HEK293T (cell line): ENCODE measurements around the gene GLTPD2.

ENCODE experiments used
- CTCF ChIA-PET: fragments of 350-600 bp; formaldehyde crosslinking; extraction: SDS; loops from one replicate; lab custom pipeline; 2021; ENCODE audit warnings: antibody characterized with exemption, inconsistent platforms; lab: Yijun Ruan, JAX
- POLR2A ChIA-PET: fragments of 350-600 bp; formaldehyde crosslinking; extraction: SDS; loops from one replicate; lab custom pipeline; 2020; ENCODE audit warnings: antibody characterized with exemption, inconsistent platforms; lab: Yijun Ruan, JAX
- DNase-seq: peaks from one replicate; pipeline ENCODE4 v3.0.0; 2012; ENCODE audit warnings: mixed read lengths; ENCODE audit errors: extremely low spot score
- ARNT ChIP-seq: fragments of 450-650 bp; IDR thresholded peaks from 2 replicates; pipeline ENCODE4 v1.6.1; 2017; ENCODE audit warnings: mild to moderate bottlenecking
- BHLHE40 ChIP-seq: fragments of 450-650 bp; IDR thresholded peaks from 2 replicates; pipeline ENCODE4 v1.6.1; 2016; ENCODE audit warnings: mild to moderate bottlenecking, moderate library complexity, borderline replicate concordance
- CTBP1 ChIP-seq: fragments of 450-650 bp; IDR thresholded peaks from 2 replicates; pipeline ENCODE4 v1.6.1; 2016; ENCODE audit warnings: borderline replicate concordance
- ELF4 ChIP-seq: fragments of 450-650 bp; IDR thresholded peaks from 2 replicates; pipeline ENCODE4 v1.6.1; 2017; ENCODE audit warnings: antibody characterized with exemption
- FOXA1 ChIP-seq: fragments of 450-650 bp; IDR thresholded peaks from 2 replicates; pipeline ENCODE4 v1.6.1; 2016; ENCODE audit warnings: mild to moderate bottlenecking
- FOXK2 ChIP-seq: fragments of 450-650 bp; IDR thresholded peaks from 2 replicates; pipeline ENCODE4 v1.6.1; 2016; ENCODE audit warnings: mild to moderate bottlenecking
- FOXM1 ChIP-seq: fragments of 450-650 bp; IDR thresholded peaks from 2 replicates; pipeline ENCODE4 v1.6.1; 2017; ENCODE audit warnings: mild to moderate bottlenecking, borderline replicate concordance
- HDGF ChIP-seq: fragments of 450-650 bp; IDR thresholded peaks from 2 replicates; pipeline ENCODE4 v1.6.1; 2017; ENCODE audit warnings: antibody characterized with exemption, borderline replicate concordance
- L3MBTL2 ChIP-seq: fragments of 450-650 bp; conservative IDR thresholded peaks from 2 replicates; pipeline ENCODE4 v1.6.1; 2016; ENCODE audit warnings: mild to moderate bottlenecking
- LEF1 ChIP-seq: fragments of 450-650 bp; IDR thresholded peaks from 2 replicates; pipeline ENCODE4 v1.6.1; 2017; ENCODE audit warnings: mild to moderate bottlenecking, borderline replicate concordance
- NFRKB ChIP-seq: fragments of 450-650 bp; IDR thresholded peaks from 2 replicates; pipeline ENCODE4 v1.6.1; 2016; ENCODE audit warnings: mild to moderate bottlenecking, moderate library complexity
- PKNOX1 ChIP-seq: fragments of 450-650 bp; IDR thresholded peaks from 2 replicates; pipeline ENCODE4 v1.6.1; 2016
- SP1 ChIP-seq: fragments of 450-650 bp; IDR thresholded peaks from 2 replicates; pipeline ENCODE4 v1.6.1; 2017
- SUZ12 ChIP-seq: fragments of 450-650 bp; IDR thresholded peaks from 2 replicates; pipeline ENCODE4 v1.6.1; 2016; ENCODE audit warnings: mild to moderate bottlenecking
- TARDBP ChIP-seq: fragments of 450-650 bp; IDR thresholded peaks from 2 replicates; pipeline ENCODE4 v1.6.1; 2016
- ZNF384 ChIP-seq: fragments of 450-650 bp; IDR thresholded peaks from 2 replicates; pipeline ENCODE4 v1.6.1; 2016

Gene GLTPD2

GRCh38 chr17:4768298-4768697 lies 20.5 kb upstream of the GLTPD2 start:
- ChIA-PET CTCF (no interaction called here), POLR2A (no interaction called here)
- TF ChIP-seq CTBP1, result no peak
- no peak for TF ChIP-seq SP1
- no peak for TF ChIP-seq FOXM1
- no peak for TF ChIP-seq HDGF
- TF ChIP-seq ELF4, result no peak
- TF ChIP-seq PKNOX1, result no peak
- TF ChIP-seq FOXK2, result no peak
- TF ChIP-seq TARDBP, result no peak
- no peak for TF ChIP-seq BHLHE40
- TF ChIP-seq L3MBTL2, result no peak
- no peak for TF ChIP-seq SUZ12
- TF ChIP-seq FOXA1, result no peak
- no peak for TF ChIP-seq NFRKB
- no peak for TF ChIP-seq ARNT
- no peak for TF ChIP-seq ZNF384
- TF ChIP-seq LEF1, result no peak
- no peak for DNase-seq

- ChIA-PET CTCF (no interaction called here), POLR2A (no interaction called here)
- no peak for TF ChIP-seq LEF1
- no peak for TF ChIP-seq PKNOX1
- no peak for TF ChIP-seq SP1
- no peak for TF ChIP-seq BHLHE40
- DNase-seq, result no peak
Measured at GRCh38 chr17:4769628-4770027, 19.1 kb upstream of the GLTPD2 start.

- TF ChIP-seq SP1 (no peak), TARDBP (no peak), BHLHE40 (no peak), ZNF384 (no peak), FOXM1 (no peak), ELF4 (no peak), FOXK2 (no peak), HDGF (no peak), FOXA1 (no peak), PKNOX1 (no peak), CTBP1 (no peak), ARNT (no peak)
- DNase-seq, result no peak
- CTCF ChIA-PET, result no interaction called here
- POLR2A ChIA-PET, result interaction anchor here (1.4 kb wide), 1 partner anchor 18 kb away, joined by 3 read pairs; no protein-coding TSS in a partner anchor
Measured at GRCh38 chr17:4771519-4772234, 17.1 kb upstream of the GLTPD2 start, which contains the start of gene TM4SF5. TSS of gene TM4SF5 (plus strand) at chr17:4771886. CDS start at chr17:4771923, 37 bp downstream.

- CTCF ChIA-PET, result no interaction called here
- POLR2A ChIA-PET, result interaction anchor here (1.0 kb wide), 1 partner anchor 18 kb away, joined by 4 read pairs; no protein-coding TSS in a partner anchor
- no peak for DNase-seq
- TF ChIP-seq BHLHE40, result no peak
- TF ChIP-seq ZNF384, result no peak
- TF ChIP-seq ARNT, result no peak
- TF ChIP-seq TARDBP, result no peak
- TF ChIP-seq ELF4, result no peak
- no peak for TF ChIP-seq NFRKB
- no peak for TF ChIP-seq SUZ12
- TF ChIP-seq FOXM1, result no peak
- no peak for TF ChIP-seq FOXK2
- TF ChIP-seq CTBP1, result no peak
- no peak for TF ChIP-seq HDGF
Measured at GRCh38 chr17:4772235-4772613, 16.5 kb upstream of the GLTPD2 start.

- DNase-seq, result no peak
- TF ChIP-seq ZNF384 (no peak), TARDBP (no peak), SP1 (no peak), HDGF (no peak), BHLHE40 (no peak), ARNT (no peak), CTBP1 (no peak), LEF1 (no peak), FOXA1 (no peak), FOXK2 (no peak)
- ChIA-PET POLR2A (interaction anchor here (2.8 kb wide), 1 partner anchor 12 kb away, joined by 15 read pairs; no protein-coding TSS in a partner anchor), CTCF (no interaction called here)
Measured at GRCh38 chr17:4777969-4778760, 10.6 kb upstream of the GLTPD2 start.
